DND-41 (cell line): ENCODE measurements around the gene HMGXB3.

Experiments used
- CTCF ChIP-seq: IDR thresholded peaks from 2 replicates; pipeline ENCODE4 v1.5.1; 2012; ENCODE audit warnings: borderline replicate concordance, low read length, moderate library complexity, mild to moderate bottlenecking; ENCODE audit not compliant: poor library complexity, severe bottlenecking; ENCODE audit errors: extremely low read depth
- EZH2 ChIP-seq: IDR thresholded peaks from 3 replicates; pipeline ENCODE4 v1.6.1; 2012; ENCODE audit warnings: borderline replicate concordance, low read depth, mild to moderate bottlenecking, moderate library complexity, low read length, inconsistent platforms; ENCODE audit not compliant: severe bottlenecking

- no peak for TF ChIP-seq CTCF
- TF ChIP-seq EZH2 = no peak
Observed at GRCh38 chr5:150022681-150023080, 22.1 kb downstream of the HMGXB3 start.
